Measurements from ENCODE around the gene UQCC3. TPM values are rescaled to one million over a fixed set of nuclear protein-coding genes. Genes with fewer than 3 reads are reported as not detected.
A peak's percentile ranks its signal among the peaks of the same experiment; 100 is the strongest.

The UQCC3 gene
- total RNA-seq, 1 experiment from 2014 or later = 17.9 TPM

- peaks cover 17% of the 10 kb centered on the region; the same call in 1 of the 2 replicates for H4K20me1 ChIP-seq (ENCODE audit: insufficient read depth)
- H3K4me2 ChIP-seq (ENCODE audit: low read length) = no peak overlapping the region
- ChIA-PET RAD21 (ENCODE audit: low non-redundant PET in 1 of 2, low total read pairs in 2 of 2, uncharacterized antibody in 2 of 2, unreplicated experiment in 2 of 2) (no interaction called here), POLR2A (no interaction called here), CTCF (no interaction called here)
- BruUV-seq (replicated peaks) = no TSS peak
- TF ChIP-seq JUND (IDR thresholded peaks at IDR 0.05) (no peak), CBX3 (IDR thresholded peaks at IDR 0.05; ENCODE audit: low read depth) (no peak), MAX (IDR thresholded peaks at IDR 0.05) (no peak), CEBPB (IDR thresholded peaks at IDR 0.05; ENCODE audit: low read depth) (no peak), SIN3A (IDR thresholded peaks at IDR 0.05; ENCODE audit: low read depth) (no peak), EZH2 (IDR thresholded peaks at IDR 0.05) (no peak), FOSL1 (IDR thresholded peaks at IDR 0.05; ENCODE audit: low read depth) (no peak), SP1 (IDR thresholded peaks at IDR 0.05; ENCODE audit: low read depth) (no peak), POLR2A (IDR thresholded peaks at IDR 0.05; ENCODE audit: borderline replicate concordance, extremely low read depth, insufficient read depth, insufficient read length) (no peak), EGR1 (IDR thresholded peaks at IDR 0.05; ENCODE audit: low read depth) (no peak), ATF3 (IDR thresholded peaks at IDR 0.05) (no peak), ZFX (IDR thresholded peaks at IDR 0.05) (no peak)
- no peaks in the 10 kb centered on the region; a peak in 1 of 4 replicates for H3K4me1 ChIP-seq (ENCODE audit: control insufficient read depth in 1 of 2, insufficient read depth in 2 of 2, low read length in 2 of 2)
- H3K9ac ChIP-seq (ENCODE audit: low read length) = no peak overlapping the region
- no peak overlapping the region for H3K27ac ChIP-seq (ENCODE audit: low read depth, low read length)
- no peak overlapping the region for H3K4me3 ChIP-seq (replicated peaks in 1 of 2; ENCODE audit: low read depth in 1 of 2, low read length in 2 of 2)
- peaks cover 95% of the 10 kb centered on the region in 2 experiments for H3K36me3 ChIP-seq (ENCODE audit: control insufficient read depth in 1 of 2, insufficient read depth in 2 of 2, low read length in 2 of 2)
- no peaks in the 10 kb centered on the region for H3K9me2 ChIP-seq (ENCODE audit: insufficient read depth)
- no peak overlapping the region for H2AFZ ChIP-seq (ENCODE audit: low read depth, low read length, poor library complexity, severe bottlenecking)
- ATAC-seq (no peak), DNase-seq (ENCODE audit: low read depth, low spot score) (no peak)
- H3K9me3 ChIP-seq (ENCODE audit: control insufficient read depth in 1 of 2, insufficient read depth in 1 of 2, low read depth in 1 of 2, low read length in 2 of 2) = no peaks in the 10 kb centered on the region
- no peaks in the 10 kb centered on the region for H3K27me3 ChIP-seq (ENCODE audit: insufficient read depth, low read length)
- H3K79me2 ChIP-seq (ENCODE audit: insufficient read depth, low read length) = peaks cover 95% of the 10 kb centered on the region
- intact Hi-C loops (cut with micrococcal nuclease) = no loop called here
Observed at GRCh38 chr11:62719302-62719978, 48.0 kb downstream of the UQCC3 start.

GRCh38 chr11:62721994-62722393 is 50.5 kb downstream of the UQCC3 start:
- Histone ChIP-seq H4K20me1 (ENCODE audit: insufficient read depth) (peaks cover 21% of the 10 kb centered on the region; the same call in 1 of the 2 replicates), H3K27ac (ENCODE audit: low read depth, low read length) (no peak overlapping the region), H3K9me2 (ENCODE audit: insufficient read depth) (no peaks in the 10 kb centered on the region), H3K4me1 (ENCODE audit: control insufficient read depth in 1 of 2, insufficient read depth in 2 of 2, low read length in 2 of 2) (peaks cover 8 to 13% of the 10 kb centered on the region in 2 experiments), H3K4me3 (replicated peaks in 1 of 2; ENCODE audit: low read depth in 1 of 2, low read length in 2 of 2) (no peak overlapping the region), H2AFZ (ENCODE audit: low read depth, low read length, poor library complexity, severe bottlenecking) (no peak overlapping the region), H3K9ac (ENCODE audit: low read length) (no peak overlapping the region), H3K79me2 (ENCODE audit: insufficient read depth, low read length) (peaks cover 97% of the 10 kb centered on the region), H3K4me2 (ENCODE audit: low read length) (no peak overlapping the region), H3K36me3 (ENCODE audit: control insufficient read depth in 1 of 2, insufficient read depth in 2 of 2, low read length in 2 of 2) (peaks cover 76 to 80% of the 10 kb centered on the region in 2 experiments), H3K27me3 (ENCODE audit: insufficient read depth, low read length) (no peaks in the 10 kb centered on the region), H3K9me3 (ENCODE audit: control insufficient read depth in 1 of 2, insufficient read depth in 1 of 2, low read depth in 1 of 2, low read length in 2 of 2) (no peaks in the 10 kb centered on the region)
- peak; percentile 40; the same call in 1 of the 2 replicates for ATAC-seq
- ChIA-PET POLR2A (no interaction called here), RAD21 (ENCODE audit: low non-redundant PET in 1 of 2, low total read pairs in 2 of 2, uncharacterized antibody in 2 of 2, unreplicated experiment in 2 of 2) (no interaction called here), CTCF (no interaction called here)
- no peak for TF ChIP-seq ATF3 (IDR thresholded peaks at IDR 0.05)
- TF ChIP-seq SP1 (IDR thresholded peaks at IDR 0.05; ENCODE audit: low read depth) = no peak
- peak in 1 of 3 experiments; percentile 18; a peak in 1 of 6 replicates for TF ChIP-seq CTCF (IDR thresholded peaks at IDR 0.05 in 2 of 3, conservative IDR thresholded peaks at IDR 0.05 in 1 of 3; ENCODE audit: borderline replicate concordance in 1 of 3, insufficient read depth in 1 of 3, low read depth in 2 of 3, low read length in 2 of 3)
- no peak for DNase-seq (ENCODE audit: low read depth, low spot score)
- intact Hi-C loops (cut with micrococcal nuclease) = no loop called here
- BruUV-seq (replicated peaks) = TSS peak; percentile 20

Data from HCT116 (cell line).